K562 (cell line): ENCODE data around the gene RIT2. TPM values are rescaled to one million over a fixed set of nuclear protein-coding genes. Genes with fewer than 3 reads are reported as not detected.

Experiments
- ATAC-seq: fragments of 200-7000 bp; cut with Tn5 transposase; 3 replicates; pipeline ENCODE4 v1.9.1; 2020; ENCODE audit warnings: moderate library complexity
- BruUV-seq: library from RNA; stranded (reverse); fragments of 400-500 nt; replicated peaks from 2 replicates; lab custom pipeline; 2021; lab: Mats Ljungman, UMichigan
- CTCF ChIA-PET: fragments of 300-600 bp; formaldehyde crosslinking; extraction: SDS; loops from one replicate; lab custom pipeline; 2021; ENCODE audit warnings: low intra/inter-chr PET ratio; lab: Yijun Ruan, JAX
- POLR2A ChIA-PET: fragments of 300-600, 350-650 bp; sonication (Branson Sonifier 250); formaldehyde crosslinking; extraction: SDS; loops from one replicate; lab custom pipeline; 2021; ENCODE audit warnings: antibody characterized with exemption, inconsistent platforms; lab: Yijun Ruan, JAX
- DNase-seq, 4 experiments: peaks; one replicate each; pipeline versions ENCODE4 v3.0.0 to v3.0.0-alpha.2; 2011 to 2018; ENCODE audit warnings: low spot score in 3 of 4, mixed read lengths in 3 of 4; ENCODE audit errors: extremely low read depth in 1 of 4
- FAIRE-seq: peaks from 2 replicates; lab custom pipeline; 2011; peaks lifted over from hg19 to GRCh38; lab: Jason Lieb, UNC
- H2AFZ ChIP-seq: 2 replicates; pipeline ENCODE4 v1.6.0; 2011; ENCODE audit warnings: low read depth, low read length, control low read depth, inconsistent platforms
- H3K27ac ChIP-seq: fragments of 200-600 bp; 3 replicates; pipeline ENCODE4 v1.8.0; 2011; ENCODE audit warnings: low read depth, mild to moderate bottlenecking, control low read depth, inconsistent platforms, low read length, moderate library complexity, mixed read lengths; ENCODE audit errors: extremely low read depth
- H3K27me3 ChIP-seq, 2 experiments: fragments of 300-600 bp in 1 of 2; 2 replicates in 1 of 2; 3 replicates in 1 of 2; pipeline versions ENCODE4 v1.6.0 to v1.8.0; 2011; ENCODE audit warnings: inconsistent platforms in 2 of 2, low read length in 2 of 2, mild to moderate bottlenecking in 1 of 2, mixed read lengths in 1 of 2, moderate library complexity in 1 of 2; ENCODE audit not compliant: control insufficient read depth in 2 of 2, insufficient read depth in 2 of 2
- H3K36me3 ChIP-seq: fragments of 300-600 bp; 3 replicates; pipeline ENCODE4 v1.8.0; 2011; ENCODE audit warnings: mild to moderate bottlenecking, low read length, inconsistent platforms; ENCODE audit not compliant: control insufficient read depth, insufficient read depth
- H3K4me1 ChIP-seq, 2 experiments: fragments of 200-600 bp in 1 of 2; replicated peaks in 1 of 2; 2 replicates in 1 of 2; 3 replicates in 1 of 2; pipeline versions ENCODE4 v1.5.1 to v1.8.0; 2011; ENCODE audit warnings: inconsistent platforms in 2 of 2, low read length in 2 of 2, mild to moderate bottlenecking in 1 of 2, mixed read lengths in 1 of 2, moderate library complexity in 1 of 2; ENCODE audit not compliant: control insufficient read depth in 2 of 2, insufficient read depth in 2 of 2
- H3K4me2 ChIP-seq: 2 replicates; pipeline ENCODE4 v1.6.1; 2011; ENCODE audit warnings: low read length, control low read depth, inconsistent platforms, mixed read lengths; ENCODE audit not compliant: insufficient read depth
- H3K4me3 ChIP-seq: fragments of 200-600 bp; sonication (generic), shearing (Covaris generic); 2 replicates; pipeline ENCODE4 v1.5.1; 2016; ENCODE audit warnings: control low read depth, inconsistent platforms
- H3K79me2 ChIP-seq: fragments of 200-600 bp; 3 replicates; pipeline ENCODE4 v1.8.0; 2011; ENCODE audit warnings: low read length, inconsistent platforms; ENCODE audit not compliant: control insufficient read depth, insufficient read depth
- H3K9ac ChIP-seq, 2 experiments: 2 replicates each; pipeline versions ENCODE4 v1.6.0 to v1.6.1; 2011; ENCODE audit warnings: low read depth in 2 of 2, low read length in 2 of 2, control low read depth in 1 of 2, inconsistent platforms in 1 of 2, mild to moderate bottlenecking in 1 of 2, mixed read lengths in 1 of 2; ENCODE audit not compliant: insufficient read depth in 1 of 2
- H3K9me1 ChIP-seq: one replicate; pipeline ENCODE4 v1.6.0; 2011; ENCODE audit warnings: inconsistent platforms, mild to moderate bottlenecking, low read length, moderate library complexity; ENCODE audit not compliant: control insufficient read depth, insufficient read depth
- H3K9me3 ChIP-seq: replicated peaks from 2 replicates; pipeline ENCODE4 v1.5.1; 2011; ENCODE audit warnings: low read depth, low read length, inconsistent platforms; ENCODE audit not compliant: control insufficient read depth, insufficient read depth
- H4K20me1 ChIP-seq: replicated peaks from 2 replicates; pipeline ENCODE4 v1.6.1; 2011; ENCODE audit warnings: low read length, inconsistent platforms, mixed read lengths; ENCODE audit not compliant: control insufficient read depth, insufficient read depth
- CBFA2T3 ChIP-seq: fragments of 450-650 bp; IDR thresholded peaks from 2 replicates; pipeline ENCODE4 v1.6.1; 2017
- KLF1 ChIP-seq: fragments of 450-650 bp; IDR thresholded peaks from 2 replicates; pipeline ENCODE4 v1.6.1; 2016; ENCODE audit warnings: missing genetic modification characterization, missing compliant biosample characterization
- LARP7 ChIP-seq: fragments of 450-650 bp; IDR thresholded peaks from 2 replicates; pipeline ENCODE4 v1.6.1; 2016
- LCOR ChIP-seq: sonication (generic); formaldehyde crosslinking; IDR thresholded peaks from 2 replicates; pipeline ENCODE4 v1.8.0; 2022; ENCODE audit warnings: mild to moderate bottlenecking, missing genetic modification reagents
- MCM3 ChIP-seq: fragments of 450-650 bp; IDR thresholded peaks from 2 replicates; pipeline ENCODE4 v1.6.1; 2016
- MTF1 ChIP-seq: fragments of 250-450 bp; sonication (Bioruptor Pico); IDR thresholded peaks from 2 replicates; pipeline ENCODE4 v1.9.0; 2021; ENCODE audit warnings: moderate library complexity, mild to moderate bottlenecking, inconsistent platforms, borderline replicate concordance
- NBN ChIP-seq: fragments of 450-650 bp; IDR thresholded peaks from 2 replicates; pipeline ENCODE4 v1.6.1; 2016; ENCODE audit warnings: low read depth, mild to moderate bottlenecking
- NFRKB ChIP-seq: fragments of 450-650 bp; IDR thresholded peaks from 2 replicates; pipeline ENCODE4 v1.6.1; 2016; ENCODE audit warnings: low read depth
- POLR2A ChIP-seq: fragments of 450-650 bp; conservative IDR thresholded peaks from 2 replicates; pipeline ENCODE4 v1.6.1; 2016
- RUNX1 ChIP-seq: sonication (generic); IDR thresholded peaks from 2 replicates; pipeline ENCODE4 v1.6.1; 2016; ENCODE audit warnings: antibody characterized with exemption, low read depth
- SRSF7 ChIP-seq: fragments of 200-400 bp; formaldehyde crosslinking; optimal IDR thresholded peaks from 2 replicates; pipeline ENCODE3; 2017; ENCODE audit warnings: mild to moderate bottlenecking, low read depth, low read length
- TCFL5 ChIP-seq: fragments of 250-450 bp; sonication (Bioruptor Pico); conservative IDR thresholded peaks from 2 replicates; pipeline ENCODE4 v1.6.1; 2021; ENCODE audit warnings: mild to moderate bottlenecking, moderate library complexity, matching md5 sums
- TRIM24 ChIP-seq, 2 experiments: fragments of 450-650 bp; IDR thresholded peaks; 2 replicates each; pipeline ENCODE4 v1.6.1; 2016
- WGBS: fragments of 100-300 bp; shearing (Covaris generic); methylation state at CpG from one replicate; pipeline ENCODE4 v1.1.6; 2016; ENCODE audit warnings: low coverage, mixed read lengths; ENCODE audit not compliant: insufficient coverage; ENCODE audit errors: missing lambda C conversion rate; 5-methylcytosine and 5-hydroxymethylcytosine counted together
- in situ Hi-C: fragments of 300-500 bp; cut with MboI; formaldehyde crosslinking; loops from 4 replicates; pipeline ENCODE4 v1.15.0; 2018; ENCODE audit warnings: inconsistent platforms, mixed read lengths
- intact Hi-C: fragments of 100-400 bp; cut with micrococcal nuclease; formaldehyde crosslinking; loops from 2 replicates; pipeline ENCODE4 v1.14.2; 2022
- polyA plus RNA-seq, 8 experiments: library from polyadenylated mRNA; depleted of rRNA in 4 of 8; stranded (reverse) in 5 of 8; unstranded in 3 of 8; fragments of >200 nt; fragmentation: Nextera tagmentation in 2 of 8; fragmentation: Illumina TruSeq in 1 of 8; extraction: Ambion mirVana in 2 of 8; extraction: Trizol in 1 of 8; gene quantifications; 2 replicates each; pipeline versions ENCODE4 v1.2.1 to v1.2.3, GENCODE V29; 2011 to 2014; ENCODE audit warnings: inconsistent platforms in 1 of 8, missing spikeins in 1 of 8
- total RNA-seq, 7 experiments: library from RNA; depleted of rRNA in 6 of 7; stranded (reverse); fragments of >200 nt in 6 of 7; fragmentation: Illumina TruSeq in 2 of 7; extraction: Trizol in 2 of 7; gene quantifications; 2 replicates each; pipeline versions ENCODE4 v1.2.1 to v1.2.3, GENCODE V29; 2011 to 2021; ENCODE audit warnings: low replicate concordance in 1 of 7
- TF ChIP-seq, protein P1 (sequence below): fragments of 450-650 bp; formaldehyde crosslinking; IDR thresholded peaks from 2 replicates; pipeline ENCODE4 v1.4.0; 2020; ENCODE audit warnings: mild to moderate bottlenecking, moderate library complexity
- TF ChIP-seq, protein P2 (sequence below): fragments of 250-450 bp; sonication (Bioruptor Pico); IDR thresholded peaks from 2 replicates; pipeline ENCODE4 v1.6.1; 2021; ENCODE audit warnings: mild to moderate bottlenecking
- TF ChIP-seq, protein P3 (sequence below): fragments of 450-650 bp; IDR thresholded peaks from one replicate; pipeline ENCODE4 v1.6.1; 2018; ENCODE audit warnings: mild to moderate bottlenecking, moderate library complexity; ENCODE audit not compliant: partially characterized antibody
- TF ChIP-seq, protein P4 (sequence below), 3 experiments: IDR thresholded peaks in 2 of 3; conservative IDR thresholded peaks in 1 of 3; 2 replicates each; pipeline ENCODE4 v1.5.1; 2011 to 2012; ENCODE audit warnings: low read length in 3 of 3, mild to moderate bottlenecking in 3 of 3, control low read depth in 2 of 3, improper control_type of control experiment in 1 of 3, inconsistent platforms in 1 of 3, low read depth in 1 of 3, mixed read lengths in 1 of 3, moderate library complexity in 1 of 3; ENCODE audit not compliant: insufficient read depth in 2 of 3
- TF ChIP-seq, protein P5 (sequence below), 2 experiments: fragments of 200-800 bp in 1 of 2; sonication (Bioruptor generic) in 1 of 2; sonication (generic) in 1 of 2; formaldehyde crosslinking in 1 of 2; IDR thresholded peaks in 1 of 2; conservative IDR thresholded peaks in 1 of 2; 2 replicates each; pipeline versions ENCODE4 v1.5.0 to v1.6.1; 2016 to 2020; ENCODE audit warnings: missing compliant biosample characterization in 1 of 2, missing genetic modification characterization in 1 of 2, missing genetic modification reagents in 1 of 2

The RIT2 gene
- total and polyA plus RNA-seq, 9 of the 15 experiments (the other 6 are each of a cell fraction or from before 2014, with no cell fraction given): not detected

DNA sequence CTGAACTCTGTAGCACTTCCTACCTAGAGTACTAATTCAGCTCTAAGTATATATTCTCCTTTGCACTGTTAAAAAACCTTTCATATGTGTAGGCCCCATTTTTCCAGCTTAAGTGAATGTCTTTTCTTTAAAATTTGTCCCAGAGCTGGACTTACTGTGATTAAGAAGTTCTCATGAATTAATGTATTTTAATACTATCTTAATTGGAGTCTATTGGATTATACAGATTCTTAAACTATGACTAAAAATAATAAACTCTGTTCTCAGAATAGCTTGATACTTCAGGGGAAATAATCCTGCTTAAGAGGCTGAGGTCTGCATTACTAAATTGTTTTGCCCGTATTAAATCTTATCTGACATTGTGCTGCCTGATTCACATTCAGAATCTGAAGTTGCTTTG lies 223.3 kb downstream of the RIT2 start (continued):
- TF ChIP-seq NFRKB (no peak), MCM3 (no peak), MTF1 (no peak), SRSF7 (no peak), KLF1 (tag) (no peak)
- TF ChIP-seq, protein P1, sequence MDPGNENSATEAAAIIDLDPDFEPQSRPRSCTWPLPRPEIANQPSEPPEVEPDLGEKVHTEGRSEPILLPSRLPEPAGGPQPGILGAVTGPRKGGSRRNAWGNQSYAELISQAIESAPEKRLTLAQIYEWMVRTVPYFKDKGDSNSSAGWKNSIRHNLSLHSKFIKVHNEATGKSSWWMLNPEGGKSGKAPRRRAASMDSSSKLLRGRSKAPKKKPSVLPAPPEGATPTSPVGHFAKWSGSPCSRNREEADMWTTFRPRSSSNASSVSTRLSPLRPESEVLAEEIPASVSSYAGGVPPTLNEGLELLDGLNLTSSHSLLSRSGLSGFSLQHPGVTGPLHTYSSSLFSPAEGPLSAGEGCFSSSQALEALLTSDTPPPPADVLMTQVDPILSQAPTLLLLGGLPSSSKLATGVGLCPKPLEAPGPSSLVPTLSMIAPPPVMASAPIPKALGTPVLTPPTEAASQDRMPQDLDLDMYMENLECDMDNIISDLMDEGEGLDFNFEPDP: no peak

DNA sequence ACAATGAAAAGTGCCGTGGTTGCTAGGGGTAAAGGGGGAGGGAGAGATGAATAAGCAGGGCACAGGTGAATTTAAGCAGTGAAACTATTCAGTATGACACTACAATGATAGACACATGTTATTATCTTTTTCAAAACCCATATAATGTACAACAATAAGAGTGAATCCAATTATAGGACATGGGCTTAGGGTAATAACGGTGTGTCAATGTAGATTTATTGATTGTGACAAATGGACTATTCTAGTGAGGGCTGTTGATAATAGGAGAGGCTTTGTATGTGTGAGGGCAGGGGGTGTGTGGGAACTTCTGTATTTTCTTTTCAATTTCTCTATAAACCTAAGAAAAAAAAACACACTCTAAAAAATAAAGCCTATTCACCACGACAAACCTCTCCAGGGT lies 223.8 kb downstream of the RIT2 start:
- H3K9ac ChIP-seq: no peak overlapping the region
- intact Hi-C loops: no loop called here
- H3K27ac ChIP-seq: no peak overlapping the region
- H3K27me3 ChIP-seq: no peaks in the 10 kb centered on the region
- H3K9me3 ChIP-seq: no peaks in the 10 kb centered on the region
- no TSS peak for BruUV-seq
- WGBS: 0% methylated on average over 3 of the region's 3 CpGs
- TF ChIP-seq RUNX1 (no peak), MCM3 (no peak), POLR2A (no peak), LARP7 (no peak), LCOR (CRISPR knock-in tag) (no peak), NBN (no peak), TRIM24 (IDR thresholded peaks at IDR 0.05) (no peak), CBFA2T3 (no peak), TCFL5 (CRISPR knock-in tag) (no peak)
- TF ChIP-seq, protein P2, sequence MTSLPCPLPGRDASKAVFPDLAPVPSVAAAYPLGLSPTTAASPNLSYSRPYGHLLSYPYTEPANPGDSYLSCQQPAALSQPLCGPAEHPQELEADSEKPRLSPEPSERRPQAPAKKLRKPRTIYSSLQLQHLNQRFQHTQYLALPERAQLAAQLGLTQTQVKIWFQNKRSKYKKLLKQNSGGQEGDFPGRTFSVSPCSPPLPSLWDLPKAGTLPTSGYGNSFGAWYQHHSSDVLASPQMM (CRISPR knock-in tag): no peak
- TF ChIP-seq, protein P3, sequence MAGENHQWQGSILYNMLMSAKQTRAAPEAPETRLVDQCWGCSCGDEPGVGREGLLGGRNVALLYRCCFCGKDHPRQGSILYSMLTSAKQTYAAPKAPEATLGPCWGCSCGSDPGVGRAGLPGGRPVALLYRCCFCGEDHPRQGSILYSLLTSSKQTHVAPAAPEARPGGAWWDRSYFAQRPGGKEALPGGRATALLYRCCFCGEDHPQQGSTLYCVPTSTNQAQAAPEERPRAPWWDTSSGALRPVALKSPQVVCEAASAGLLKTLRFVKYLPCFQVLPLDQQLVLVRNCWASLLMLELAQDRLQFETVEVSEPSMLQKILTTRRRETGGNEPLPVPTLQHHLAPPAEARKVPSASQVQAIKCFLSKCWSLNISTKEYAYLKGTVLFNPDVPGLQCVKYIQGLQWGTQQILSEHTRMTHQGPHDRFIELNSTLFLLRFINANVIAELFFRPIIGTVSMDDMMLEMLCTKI: no peak
- TF ChIP-seq, protein P4, sequence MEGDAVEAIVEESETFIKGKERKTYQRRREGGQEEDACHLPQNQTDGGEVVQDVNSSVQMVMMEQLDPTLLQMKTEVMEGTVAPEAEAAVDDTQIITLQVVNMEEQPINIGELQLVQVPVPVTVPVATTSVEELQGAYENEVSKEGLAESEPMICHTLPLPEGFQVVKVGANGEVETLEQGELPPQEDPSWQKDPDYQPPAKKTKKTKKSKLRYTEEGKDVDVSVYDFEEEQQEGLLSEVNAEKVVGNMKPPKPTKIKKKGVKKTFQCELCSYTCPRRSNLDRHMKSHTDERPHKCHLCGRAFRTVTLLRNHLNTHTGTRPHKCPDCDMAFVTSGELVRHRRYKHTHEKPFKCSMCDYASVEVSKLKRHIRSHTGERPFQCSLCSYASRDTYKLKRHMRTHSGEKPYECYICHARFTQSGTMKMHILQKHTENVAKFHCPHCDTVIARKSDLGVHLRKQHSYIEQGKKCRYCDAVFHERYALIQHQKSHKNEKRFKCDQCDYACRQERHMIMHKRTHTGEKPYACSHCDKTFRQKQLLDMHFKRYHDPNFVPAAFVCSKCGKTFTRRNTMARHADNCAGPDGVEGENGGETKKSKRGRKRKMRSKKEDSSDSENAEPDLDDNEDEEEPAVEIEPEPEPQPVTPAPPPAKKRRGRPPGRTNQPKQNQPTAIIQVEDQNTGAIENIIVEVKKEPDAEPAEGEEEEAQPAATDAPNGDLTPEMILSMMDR (IDR thresholded peaks at IDR 0.05 in 2 of 3, conservative IDR thresholded peaks at IDR 0.05 in 1 of 3; ENCODE audit: insufficient read depth in 2 of 3, low read depth in 1 of 3, low read length in 3 of 3): no peak
- TF ChIP-seq, protein P5, sequence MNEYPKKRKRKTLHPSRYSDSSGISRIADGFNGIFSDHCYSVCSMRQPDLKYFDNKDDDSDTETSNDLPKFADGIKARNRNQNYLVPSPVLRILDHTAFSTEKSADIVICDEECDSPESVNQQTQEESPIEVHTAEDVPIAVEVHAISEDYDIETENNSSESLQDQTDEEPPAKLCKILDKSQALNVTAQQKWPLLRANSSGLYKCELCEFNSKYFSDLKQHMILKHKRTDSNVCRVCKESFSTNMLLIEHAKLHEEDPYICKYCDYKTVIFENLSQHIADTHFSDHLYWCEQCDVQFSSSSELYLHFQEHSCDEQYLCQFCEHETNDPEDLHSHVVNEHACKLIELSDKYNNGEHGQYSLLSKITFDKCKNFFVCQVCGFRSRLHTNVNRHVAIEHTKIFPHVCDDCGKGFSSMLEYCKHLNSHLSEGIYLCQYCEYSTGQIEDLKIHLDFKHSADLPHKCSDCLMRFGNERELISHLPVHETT (CRISPR knock-in tag; conservative IDR thresholded peaks at IDR 0.05 in 1 of 2, IDR thresholded peaks at IDR 0.05 in 1 of 2): no peak
- TF ChIP-seq, all 486 proteins: peak for 0
- FAIRE-seq (no peak), DNase-seq (no peak), ATAC-seq (no peak)
- H2AFZ ChIP-seq: no peak overlapping the region
- no peaks in the 10 kb centered on the region for H3K9me1 ChIP-seq
- no peak overlapping the region for H3K4me2 ChIP-seq
- in situ Hi-C loops: no loop called here
- ChIA-PET POLR2A (no interaction called here), CTCF (no interaction called here)
- no peaks in the 10 kb centered on the region for H3K79me2 ChIP-seq
- no peaks in the 10 kb centered on the region for H4K20me1 ChIP-seq
- no peaks in the 10 kb centered on the region for H3K36me3 ChIP-seq
- no peaks in the 10 kb centered on the region for H3K4me1 ChIP-seq
- H3K4me3 ChIP-seq: no peak overlapping the region
